ENCODE measurements around the gene LAMTOR4.
"Not testable (repeated sequence)": the region's sequence is repeated elsewhere in the genome, so short reads cannot be mapped to it uniquely, and the experiment has no call there.

LAMTOR4 gene

GRCh38 chr7:100130608-100131453, 17.9 kb upstream of the LAMTOR4 start:
- H3K9me3 ChIP-seq (ENCODE audit: insufficient read depth, low read length), result no peaks in the 10 kb centered on the region
- H3K27me3 ChIP-seq (ENCODE audit: insufficient read depth, insufficient read length), result peaks cover 20% of the 10 kb centered on the region
- no peak for DNase-seq (ENCODE audit: low read depth, low spot score)
- no peak overlapping the region for H3K9ac ChIP-seq (ENCODE audit: insufficient read length, low read depth)
- no peak for TF ChIP-seq ZNF274 (IDR thresholded peaks at IDR 0.05; ENCODE audit: low read depth, low read length)
- no peak for TF ChIP-seq YY1 (IDR thresholded peaks at IDR 0.05; ENCODE audit: insufficient read depth, insufficient read length)
- TF ChIP-seq SUZ12 (IDR thresholded peaks at IDR 0.05; ENCODE audit: extremely low read depth, insufficient read depth, insufficient read length), result no peak
- H3K4me3 ChIP-seq (ENCODE audit: insufficient read length, low read depth), result no peak overlapping the region
- no peaks in the 10 kb centered on the region for H3K36me3 ChIP-seq (ENCODE audit: insufficient read depth, insufficient read length, low read length)
- H3K4me1 ChIP-seq (ENCODE audit: insufficient read depth, insufficient read length), result no peaks in the 10 kb centered on the region

- peaks cover 20% of the 10 kb centered on the region for H3K27me3 ChIP-seq (ENCODE audit: insufficient read depth, insufficient read length)
- H3K9ac ChIP-seq (ENCODE audit: insufficient read length, low read depth), result no peak overlapping the region
- no peak overlapping the region for H3K4me3 ChIP-seq (ENCODE audit: insufficient read length, low read depth)
- no peaks in the 10 kb centered on the region for H3K4me1 ChIP-seq (ENCODE audit: insufficient read depth, insufficient read length)
- H3K9me3 ChIP-seq (ENCODE audit: insufficient read depth, low read length), result no peaks in the 10 kb centered on the region
- H3K36me3 ChIP-seq (ENCODE audit: insufficient read depth, insufficient read length, low read length), result no peaks in the 10 kb centered on the region
- no peak for DNase-seq (ENCODE audit: low read depth, low spot score)
- TF ChIP-seq YY1 (IDR thresholded peaks at IDR 0.05; ENCODE audit: insufficient read depth, insufficient read length) (no peak), ZNF274 (IDR thresholded peaks at IDR 0.05; ENCODE audit: low read depth, low read length) (no peak), SUZ12 (IDR thresholded peaks at IDR 0.05; ENCODE audit: extremely low read depth, insufficient read depth, insufficient read length) (no peak)
Observed at GRCh38 chr7:100132126-100132525, 16.6 kb upstream of the LAMTOR4 start.

GRCh38 chr7:100132697-100133151, 16.0 kb upstream of the LAMTOR4 start:
- TF ChIP-seq YY1 (IDR thresholded peaks at IDR 0.05; ENCODE audit: insufficient read depth, insufficient read length) (no peak), SUZ12 (IDR thresholded peaks at IDR 0.05; ENCODE audit: extremely low read depth, insufficient read depth, insufficient read length) (no peak), ZNF274 (IDR thresholded peaks at IDR 0.05; ENCODE audit: low read depth, low read length) (no peak)
- H3K4me3 ChIP-seq (ENCODE audit: insufficient read length, low read depth), result no peak overlapping the region
- DNase-seq (ENCODE audit: low read depth, low spot score), result no peak
- H3K4me1 ChIP-seq (ENCODE audit: insufficient read depth, insufficient read length), result no peaks in the 10 kb centered on the region
- H3K36me3 ChIP-seq (ENCODE audit: insufficient read depth, insufficient read length, low read length), result no peaks in the 10 kb centered on the region
- no peaks in the 10 kb centered on the region for H3K9me3 ChIP-seq (ENCODE audit: insufficient read depth, low read length)
- H3K9ac ChIP-seq (ENCODE audit: insufficient read length, low read depth), result no peak overlapping the region
- H3K27me3 ChIP-seq (ENCODE audit: insufficient read depth, insufficient read length), result peaks cover 18% of the 10 kb centered on the region

- H3K9me3 ChIP-seq (ENCODE audit: insufficient read depth, low read length), result no peaks in the 10 kb centered on the region
- no peak overlapping the region for H3K9ac ChIP-seq (ENCODE audit: insufficient read length, low read depth)
- no peaks in the 10 kb centered on the region for H3K4me1 ChIP-seq (ENCODE audit: insufficient read depth, insufficient read length)
- no peaks in the 10 kb centered on the region for H3K36me3 ChIP-seq (ENCODE audit: insufficient read depth, insufficient read length, low read length)
- DNase-seq (ENCODE audit: low read depth, low spot score), result no peak
- no peak overlapping the region for H3K4me3 ChIP-seq (ENCODE audit: insufficient read length, low read depth)
- TF ChIP-seq YY1 (IDR thresholded peaks at IDR 0.05; ENCODE audit: insufficient read depth, insufficient read length) (no peak), SUZ12 (IDR thresholded peaks at IDR 0.05; ENCODE audit: extremely low read depth, insufficient read depth, insufficient read length) (no peak), ZNF274 (IDR thresholded peaks at IDR 0.05; ENCODE audit: low read depth, low read length) (no peak)
- H3K27me3 ChIP-seq (ENCODE audit: insufficient read depth, insufficient read length), result no peaks in the 10 kb centered on the region
Observed at GRCh38 chr7:100137851-100138760, 10.6 kb upstream of the LAMTOR4 start.

GRCh38 chr7:100141555-100141949, 7.2 kb upstream of the LAMTOR4 start:
- Histone ChIP-seq H3K27me3 (ENCODE audit: insufficient read depth, insufficient read length) (no peaks in the 10 kb centered on the region), H3K9me3 (ENCODE audit: insufficient read depth, low read length) (no peaks in the 10 kb centered on the region), H3K36me3 (ENCODE audit: insufficient read depth, insufficient read length, low read length) (no peaks in the 10 kb centered on the region), H3K4me1 (ENCODE audit: insufficient read depth, insufficient read length) (no peaks in the 10 kb centered on the region), H3K9ac (ENCODE audit: insufficient read length, low read depth) (no peak overlapping the region), H3K4me3 (ENCODE audit: insufficient read length, low read depth) (no peak overlapping the region)
- no peak for TF ChIP-seq YY1 (IDR thresholded peaks at IDR 0.05; ENCODE audit: insufficient read depth, insufficient read length)
- TF ChIP-seq SUZ12 (IDR thresholded peaks at IDR 0.05; ENCODE audit: extremely low read depth, insufficient read depth, insufficient read length), result no peak
- no peak for TF ChIP-seq ZNF274 (IDR thresholded peaks at IDR 0.05; ENCODE audit: low read depth, low read length)
- no peak for DNase-seq (ENCODE audit: low read depth, low spot score)

- no peaks in the 10 kb centered on the region for H3K9me3 ChIP-seq (ENCODE audit: insufficient read depth, low read length)
- H3K36me3 ChIP-seq (ENCODE audit: insufficient read depth, insufficient read length, low read length), result no peaks in the 10 kb centered on the region
- no peak for DNase-seq (ENCODE audit: low read depth, low spot score)
- TF ChIP-seq ZNF274 (IDR thresholded peaks at IDR 0.05; ENCODE audit: low read depth, low read length) (no peak), YY1 (IDR thresholded peaks at IDR 0.05; ENCODE audit: insufficient read depth, insufficient read length) (no peak), SUZ12 (IDR thresholded peaks at IDR 0.05; ENCODE audit: extremely low read depth, insufficient read depth, insufficient read length) (no peak)
- no peak overlapping the region for H3K9ac ChIP-seq (ENCODE audit: insufficient read length, low read depth)
- no peaks in the 10 kb centered on the region for H3K27me3 ChIP-seq (ENCODE audit: insufficient read depth, insufficient read length)
- no peak overlapping the region for H3K4me3 ChIP-seq (ENCODE audit: insufficient read length, low read depth)
- no peaks in the 10 kb centered on the region for H3K4me1 ChIP-seq (ENCODE audit: insufficient read depth, insufficient read length)
Observed at GRCh38 chr7:100142461-100142860, 6.3 kb upstream of the LAMTOR4 start.

GRCh38 chr7:100146350-100146749, 2.4 kb upstream of the LAMTOR4 start:
- H3K4me3 ChIP-seq (ENCODE audit: insufficient read length, low read depth); DNase-seq (ENCODE audit: low read depth, low spot score); H3K27me3 ChIP-seq (ENCODE audit: insufficient read depth, insufficient read length); H3K4me1 ChIP-seq (ENCODE audit: insufficient read depth, insufficient read length); H3K9me3 ChIP-seq (ENCODE audit: insufficient read depth, low read length); H3K9ac ChIP-seq (ENCODE audit: insufficient read length, low read depth); H3K36me3 ChIP-seq (ENCODE audit: insufficient read depth, insufficient read length, low read length): not testable (repeated sequence)
